ENCODE data around the gene LRRC59.
A peak's percentile ranks its signal among the peaks of the same experiment; 100 is the strongest.
"Not testable (repeated sequence)": the region's sequence is repeated elsewhere in the genome, so short reads cannot be mapped to it uniquely, and the experiment has no call there.

The LRRC59 gene

GRCh38 chr17:50397111-50397918 lies at the start of gene LRRC59:
Gene LRRC59, minus strand, starts transcription at chr17:50397523. Its CDS starts 206 bp downstream, at chr17:50397317.
- DNase-seq: peak; percentile 89

DNA sequence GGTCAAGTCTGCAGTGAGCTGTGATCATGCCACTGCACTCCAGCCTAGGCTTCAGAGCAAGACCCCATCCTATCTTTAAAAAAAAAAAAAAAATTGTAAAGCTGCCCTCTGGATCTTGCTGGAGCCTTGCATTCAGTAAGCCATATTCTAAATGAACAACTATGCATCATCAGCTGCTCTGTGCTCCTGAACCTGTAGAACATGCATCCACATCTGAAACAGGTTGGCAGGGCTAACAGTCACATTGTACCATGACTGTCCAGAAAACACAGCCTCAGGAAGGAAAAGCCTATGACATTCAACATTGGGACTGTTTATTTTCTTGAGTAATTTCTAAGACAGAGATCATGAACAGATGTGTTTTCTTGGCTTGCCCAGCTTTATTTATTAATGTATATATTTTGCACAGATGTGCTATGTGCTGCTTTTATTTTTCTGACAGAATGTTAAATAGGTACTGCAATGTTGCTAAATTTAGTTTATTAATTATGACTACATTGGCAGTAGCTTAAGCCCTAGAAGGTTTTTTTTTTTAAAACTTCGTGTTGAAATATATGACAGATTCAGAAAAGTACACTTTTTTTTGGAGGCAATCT lies 48.5 kb upstream of the LRRC59 start:
- DNase-seq: no peak

GRCh38 chr17:50444841-50445715 lies 47.8 kb upstream of the LRRC59 start:
- no peak for DNase-seq

DNA sequence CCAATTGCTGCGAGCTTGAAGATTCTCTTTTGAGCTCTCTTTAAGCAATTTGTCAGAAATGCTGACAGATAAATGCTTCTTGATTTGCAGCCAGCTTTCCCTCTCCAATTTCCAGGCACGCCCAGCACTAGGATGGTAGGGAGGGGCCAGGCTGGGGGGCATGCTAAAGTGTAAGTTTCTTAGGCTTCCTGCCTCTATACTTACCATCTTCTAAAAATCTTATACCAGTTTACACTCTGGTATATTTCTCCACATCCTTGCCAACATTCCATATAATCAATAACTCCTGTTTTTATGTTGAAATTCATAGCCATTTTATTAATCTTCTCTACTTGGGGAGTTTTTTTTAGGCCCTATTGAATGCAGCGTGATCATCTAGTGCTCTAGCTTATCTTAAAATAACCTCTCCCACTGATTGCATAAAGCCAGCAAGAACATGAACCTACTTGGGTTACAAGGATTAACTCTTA lies 46.2 kb upstream of the LRRC59 start:
- no peak for DNase-seq

GRCh38 chr17:50440838-50441829 lies 43.8 kb upstream of the LRRC59 start:
- DNase-seq: no peak

- DNase-seq: no peak
Measured at GRCh38 chr17:50440172-50440837, 43.0 kb upstream of the LRRC59 start.

- no peak for DNase-seq
Measured at GRCh38 chr17:50439008-50439407, 41.7 kb upstream of the LRRC59 start.

DNA sequence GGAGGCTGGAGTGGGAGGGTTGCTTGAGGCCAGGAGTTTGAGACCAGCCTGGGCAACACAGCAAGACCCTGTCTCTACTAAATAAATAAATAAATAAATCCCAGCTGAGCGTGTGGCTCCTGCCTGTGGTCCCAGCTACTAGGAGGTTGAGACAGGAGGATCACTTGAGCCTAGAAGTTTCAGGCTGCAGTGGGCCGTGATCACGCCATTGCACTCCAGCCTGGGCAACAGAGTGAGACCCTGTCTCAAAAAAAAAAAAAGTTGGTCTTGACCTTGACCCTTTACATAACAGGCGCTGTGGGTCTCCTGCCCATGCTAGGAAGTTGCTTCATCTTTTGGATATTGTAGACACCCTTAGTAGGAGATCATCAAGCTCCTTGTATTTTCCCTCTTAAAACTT lies 40.1 kb upstream of the LRRC59 start:
- DNase-seq: no peak

- DNase-seq: no peak
Measured at GRCh38 chr17:50432125-50432762, 34.9 kb upstream of the LRRC59 start.

GRCh38 chr17:50430821-50431618 lies 33.7 kb upstream of the LRRC59 start:
- DNase-seq: no peak

GRCh38 chr17:50429793-50430192 lies 32.5 kb upstream of the LRRC59 start:
- DNase-seq: peak; percentile 21

GRCh38 chr17:50428831-50429424 lies 31.6 kb upstream of the LRRC59 start:
- no peak for DNase-seq

- DNase-seq: not testable (repeated sequence)
Measured at GRCh38 chr17:50428126-50428525, 30.8 kb upstream of the LRRC59 start.

DNA sequence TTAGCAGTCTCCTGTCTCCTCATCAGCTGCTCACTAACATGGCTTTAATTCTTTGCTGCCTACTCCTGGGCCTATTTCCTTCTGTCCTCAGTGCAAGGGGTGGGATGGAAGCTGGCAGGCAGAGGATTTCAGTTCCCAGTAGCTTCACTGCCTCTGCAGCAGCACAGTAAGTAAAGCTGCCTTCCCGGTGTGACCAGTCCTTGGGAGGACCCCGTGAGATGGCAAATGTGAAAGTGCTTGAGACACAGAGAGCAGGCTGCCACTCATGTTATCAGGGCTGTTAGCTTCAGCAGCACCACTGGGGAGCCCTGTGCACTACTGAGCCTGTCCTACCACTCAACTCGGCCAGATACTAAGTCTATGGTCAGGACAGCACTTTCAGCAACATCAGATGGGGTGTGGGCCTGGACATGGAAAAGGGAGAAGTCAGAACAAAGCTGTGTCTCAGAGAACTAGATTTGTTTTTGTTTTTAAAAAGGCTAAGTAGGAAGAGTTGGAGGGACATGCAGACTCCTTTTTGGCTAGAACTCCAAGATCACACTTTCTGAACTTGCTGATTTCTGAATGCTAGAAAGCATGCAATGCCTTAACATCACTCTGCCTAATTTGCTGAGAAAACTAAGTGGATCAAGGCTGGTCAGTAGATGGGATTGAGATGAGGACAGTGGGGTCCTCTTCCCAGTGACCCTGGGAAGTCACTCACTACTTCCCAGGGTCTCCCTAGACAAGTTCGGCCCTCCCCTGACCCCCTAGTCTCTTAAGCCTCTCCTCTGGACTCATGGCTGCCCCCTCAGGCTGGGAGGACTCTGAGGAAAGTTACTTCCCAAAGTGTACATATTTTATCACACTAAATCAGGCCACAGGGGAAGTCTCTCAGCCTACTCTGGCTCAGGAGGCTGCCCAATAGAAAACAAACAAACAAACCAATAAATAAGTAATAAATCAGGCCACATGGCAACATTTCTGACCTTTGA lies 29.8 kb upstream of the LRRC59 start:
- peak; percentile 49 for DNase-seq

GRCh38 chr17:50426472-50426782 lies 29.1 kb upstream of the LRRC59 start:
- DNase-seq: no peak

DNA sequence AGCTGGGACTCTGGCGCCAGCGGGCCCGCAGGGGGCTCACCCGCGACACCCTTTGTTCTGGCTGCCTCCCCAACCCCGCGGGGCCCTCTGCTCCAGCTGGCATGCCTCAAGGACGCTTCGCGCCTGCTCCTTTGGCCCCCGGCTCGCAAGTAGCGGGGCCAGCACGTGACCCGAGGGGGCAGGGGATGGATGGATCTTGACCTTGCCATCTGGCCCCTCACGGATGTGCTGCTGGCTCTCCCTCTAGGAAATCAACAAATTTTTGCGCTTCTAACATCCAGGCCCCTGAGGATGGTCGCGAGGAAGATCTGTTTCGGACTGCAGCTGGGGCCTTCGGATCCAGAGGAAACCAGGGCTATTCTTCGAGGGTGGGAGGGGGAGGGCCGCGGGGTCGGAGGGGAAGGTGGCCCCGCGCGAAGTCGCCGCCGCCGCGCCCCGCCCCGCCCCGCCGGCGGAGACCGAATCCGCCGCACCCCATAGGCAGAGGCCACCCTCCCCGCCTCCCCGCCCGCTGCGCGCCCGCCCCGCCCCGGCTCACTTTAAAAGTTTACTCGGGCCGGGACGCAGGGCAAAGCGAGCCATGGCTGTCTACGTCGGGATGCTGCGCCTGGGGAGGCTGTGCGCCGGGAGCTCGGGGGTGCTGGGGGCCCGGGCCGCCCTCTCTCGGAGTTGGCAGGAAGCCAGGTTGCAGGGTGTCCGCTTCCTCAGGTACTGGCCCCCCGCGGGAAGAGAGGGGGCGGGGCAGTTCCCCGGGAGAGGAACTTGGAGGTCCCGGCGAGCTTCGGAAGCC lies 28.6 kb upstream of the LRRC59 start, which contains the start of gene ACSF2:
TSS of gene ACSF2 (plus strand) at position 537 of the 790 bp plus-strand sequence. CDS start at position 581, 44 bp downstream.
- DNase-seq: peak; percentile 42

DNA sequence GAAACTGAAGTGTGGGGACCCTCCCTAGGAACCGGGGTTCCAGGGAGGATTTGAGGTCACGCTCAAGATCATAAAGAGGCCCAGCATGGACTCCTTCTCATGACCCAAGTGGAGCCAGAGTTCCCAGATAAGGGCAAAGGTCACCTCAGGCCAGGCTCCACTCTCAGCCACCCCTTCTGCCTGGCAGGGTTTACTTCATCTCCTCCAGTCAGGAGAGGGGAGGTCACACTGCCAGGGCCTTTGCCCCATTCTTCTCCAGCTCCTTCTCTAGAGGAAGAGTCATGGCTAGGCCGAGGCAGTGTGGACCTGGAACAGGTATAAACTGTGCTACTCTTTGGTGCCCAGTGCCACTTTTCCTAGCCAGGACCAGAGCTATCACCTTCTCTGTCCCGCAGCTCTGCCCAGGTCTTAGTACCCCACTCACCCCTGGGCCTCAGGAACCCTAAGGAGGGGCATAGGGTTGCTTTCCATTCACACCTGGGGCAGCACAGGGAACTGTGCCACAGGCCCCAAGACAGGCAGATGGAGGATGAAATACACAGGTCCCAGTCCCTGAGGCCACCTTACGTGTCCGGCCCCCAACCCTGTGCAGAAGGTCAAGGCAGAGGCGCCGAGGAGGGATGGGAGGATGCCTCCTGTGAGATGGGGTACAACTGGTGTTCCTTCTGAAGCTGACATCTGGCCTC lies 27.8 kb upstream of the LRRC59 start:
- DNase-seq: no peak

Measured in NCI-H82 (cell line).